Trophoblast cell (in vitro differentiated cells and primary cell): ENCODE data around the gene ZFHX2.

Experiments used
- DNase-seq, 2 donors: peaks; one replicate each; pipeline ENCODE4 v3.0.0-alpha.2; 2016
- H2AFZ ChIP-seq: 2 replicates; pipeline ENCODE4 v1.6.1; 2013; ENCODE audit warnings: low read length, moderate library complexity, mild to moderate bottlenecking; ENCODE audit not compliant: insufficient read depth, poor library complexity
- H2AK5ac ChIP-seq: 2 replicates; pipeline ENCODE4 v1.6.1; 2013; ENCODE audit warnings: mild to moderate bottlenecking, low read length
- H2BK120ac ChIP-seq: 2 replicates; pipeline ENCODE4 v1.6.1; 2013; ENCODE audit warnings: low read length, mild to moderate bottlenecking, moderate library complexity; ENCODE audit not compliant: insufficient read depth, poor library complexity
- H2BK12ac ChIP-seq: 2 replicates; pipeline ENCODE4 v1.6.1; 2013; ENCODE audit warnings: mild to moderate bottlenecking, low read length, moderate library complexity
- H2BK5ac ChIP-seq: 2 replicates; pipeline ENCODE4 v1.6.1; 2013; ENCODE audit warnings: low read length, low read depth, moderate library complexity, mild to moderate bottlenecking; ENCODE audit not compliant: poor library complexity
- H3K14ac ChIP-seq: 2 replicates; pipeline ENCODE4 v1.6.1; 2013; ENCODE audit warnings: mild to moderate bottlenecking, low read length
- H3K18ac ChIP-seq: 2 replicates; pipeline ENCODE4 v1.6.1; 2013; ENCODE audit warnings: mild to moderate bottlenecking, low read length
- H3K23ac ChIP-seq: 2 replicates; pipeline ENCODE4 v1.6.1; 2013; ENCODE audit warnings: low read length
- H3K27ac ChIP-seq: 2 replicates; pipeline ENCODE4 v1.5.1; 2013; ENCODE audit warnings: low read depth, mild to moderate bottlenecking, inconsistent platforms, low read length, moderate library complexity
- H3K27me3 ChIP-seq: 2 replicates; pipeline ENCODE4 v1.6.1; 2013; ENCODE audit warnings: inconsistent platforms, mild to moderate bottlenecking, low read length, moderate library complexity; ENCODE audit not compliant: insufficient read depth
- H3K36me3 ChIP-seq, 2 experiments: 1 replicate in 1 of 2; 2 replicates in 1 of 2; pipeline ENCODE4 v1.6.1; 2013; ENCODE audit warnings: low read length in 2 of 2, mild to moderate bottlenecking in 2 of 2, moderate library complexity in 1 of 2; ENCODE audit not compliant: insufficient read depth in 2 of 2, control insufficient read depth in 1 of 2
- H3K4ac ChIP-seq: 2 replicates; pipeline ENCODE4 v1.6.1; 2013; ENCODE audit warnings: low read depth, mild to moderate bottlenecking, low read length, moderate library complexity
- H3K4me1 ChIP-seq, 2 experiments: 1 replicate in 1 of 2; 2 replicates in 1 of 2; pipeline ENCODE4 v1.6.1; 2013; ENCODE audit warnings: low read length in 2 of 2, mild to moderate bottlenecking in 2 of 2, moderate library complexity in 1 of 2; ENCODE audit not compliant: insufficient read depth in 2 of 2, control insufficient read depth in 1 of 2
- H3K4me2 ChIP-seq: 2 replicates; pipeline ENCODE4 v1.6.1; 2013; ENCODE audit warnings: inconsistent platforms, mild to moderate bottlenecking, low read length, moderate library complexity
- H3K4me3 ChIP-seq: 2 replicates; pipeline ENCODE4 v1.5.1; 2013; ENCODE audit warnings: mild to moderate bottlenecking, low read depth, low read length, inconsistent platforms
- H3K79me1 ChIP-seq: one replicate; pipeline ENCODE4 v1.6.1; 2013; ENCODE audit warnings: low read length
- H3K79me2 ChIP-seq: 2 replicates; pipeline ENCODE4 v1.6.1; 2013; ENCODE audit warnings: low read length, mild to moderate bottlenecking; ENCODE audit not compliant: control insufficient read depth, insufficient read depth, poor library complexity
- H3K9ac ChIP-seq: 2 replicates; pipeline ENCODE4 v1.6.1; 2013; ENCODE audit warnings: mild to moderate bottlenecking, low read length
- H3K9me3 ChIP-seq: 2 replicates; pipeline ENCODE4 v1.6.1; 2013; ENCODE audit warnings: low read depth, mild to moderate bottlenecking, control low read depth, inconsistent platforms, low read length; ENCODE audit not compliant: insufficient read depth
- H4K12ac ChIP-seq: 2 replicates; pipeline ENCODE4 v1.6.1; 2013; ENCODE audit warnings: low read depth, mild to moderate bottlenecking, low read length, moderate library complexity
- H4K8ac ChIP-seq: 2 replicates; pipeline ENCODE4 v1.6.1; 2013; ENCODE audit warnings: low read depth, mild to moderate bottlenecking, low read length, moderate library complexity
- H4K91ac ChIP-seq: one replicate; pipeline ENCODE4 v1.6.1; 2013; ENCODE audit warnings: low read depth, mild to moderate bottlenecking, low read length, moderate library complexity
- WGBS: extraction: QIAGEN DNeasy Blood & Tissue Kit; methylation state at CpG from one replicate; pipeline ENCODE4 v1.1.7; 2013; ENCODE audit warnings: missing lambda C conversion rate; ENCODE audit not compliant: insufficient read length, insufficient coverage; ENCODE audit errors: extremely low coverage; 5-methylcytosine and 5-hydroxymethylcytosine counted together

Gene ZFHX2

DNA sequence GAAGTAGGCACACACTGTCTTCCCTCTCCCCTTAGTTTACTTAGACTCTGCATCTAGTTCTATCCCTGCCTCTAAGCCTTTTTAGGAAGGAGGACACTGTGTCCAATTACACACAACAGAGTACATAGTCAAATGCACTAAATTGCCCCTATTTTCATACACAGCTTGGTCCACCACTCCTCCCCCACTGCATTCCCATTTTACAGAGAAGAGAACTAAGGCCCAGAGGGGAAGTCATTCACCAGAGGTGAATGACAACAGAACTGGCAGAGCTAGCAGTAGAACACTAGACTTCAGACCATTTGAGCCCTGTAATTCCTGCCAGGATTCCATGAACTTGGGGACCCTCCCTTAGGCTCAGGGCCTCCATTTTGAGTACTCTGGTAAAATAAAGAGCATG, 28.2 kb upstream of the ZFHX2 start:
- H2AK5ac ChIP-seq, result no peak overlapping the region
- no peak overlapping the region for H3K4me2 ChIP-seq
- H3K4me1 ChIP-seq, result peaks cover 4 to 5% of the 10 kb centered on the region in 2 experiments
- H3K14ac ChIP-seq, result no peak overlapping the region
- no peak overlapping the region for H3K27ac ChIP-seq
- no peak for DNase-seq
- H3K9me3 ChIP-seq, result peaks cover 18% of the 10 kb centered on the region
- no peaks in the 10 kb centered on the region for H3K36me3 ChIP-seq
- H3K27me3 ChIP-seq, result peaks cover 49% of the 10 kb centered on the region
- H2BK12ac ChIP-seq, result no peak overlapping the region
- no peak overlapping the region for H3K18ac ChIP-seq
- no peak overlapping the region for H2BK120ac ChIP-seq
- no peak overlapping the region for H2AFZ ChIP-seq
- H3K23ac ChIP-seq, result no peak overlapping the region
- no peak overlapping the region for H4K91ac ChIP-seq
- no peak overlapping the region for H2BK5ac ChIP-seq
- no peaks in the 10 kb centered on the region for H3K79me2 ChIP-seq
- H4K12ac ChIP-seq, result no peak overlapping the region
- no peak overlapping the region for H3K4ac ChIP-seq
- H4K8ac ChIP-seq, result no peak overlapping the region
- H3K4me3 ChIP-seq, result no peak overlapping the region
- no peak overlapping the region for H3K9ac ChIP-seq
- H3K79me1 ChIP-seq, result no peaks in the 10 kb centered on the region

DNA sequence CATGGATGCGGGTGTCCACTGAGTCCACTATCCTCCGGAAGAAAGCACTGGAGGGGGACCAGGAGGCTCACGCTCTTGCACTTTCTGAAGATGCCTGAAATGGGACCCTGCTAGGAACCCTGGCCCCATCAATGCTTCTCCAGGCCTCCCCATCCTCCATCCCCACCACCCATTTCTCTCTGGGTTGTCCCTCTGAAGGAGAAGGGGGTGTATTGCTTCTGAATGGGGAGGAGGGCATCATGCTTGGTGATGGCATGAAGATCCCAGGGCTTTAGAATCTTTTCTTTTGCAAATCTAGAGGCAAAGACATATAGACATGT, 27.7 kb upstream of the ZFHX2 start:
- H3K4me1 ChIP-seq, result peaks cover 4 to 5% of the 10 kb centered on the region in 2 experiments
- H3K18ac ChIP-seq, result no peak overlapping the region
- no peak for DNase-seq
- H2AK5ac ChIP-seq, result no peak overlapping the region
- WGBS, result no CpG with 5 or more reads among the region's 3 CpGs
- no peak overlapping the region for H3K9ac ChIP-seq
- H2BK12ac ChIP-seq, result no peak overlapping the region
- no peak overlapping the region for H3K4ac ChIP-seq
- H4K8ac ChIP-seq, result no peak overlapping the region
- H3K23ac ChIP-seq, result no peak overlapping the region
- no peak overlapping the region for H3K14ac ChIP-seq
- H3K79me1 ChIP-seq, result no peaks in the 10 kb centered on the region
- no peak overlapping the region for H4K91ac ChIP-seq
- H4K12ac ChIP-seq, result no peak overlapping the region
- H3K4me3 ChIP-seq, result no peak overlapping the region
- peaks cover 49% of the 10 kb centered on the region for H3K27me3 ChIP-seq
- no peaks in the 10 kb centered on the region for H3K79me2 ChIP-seq
- H3K4me2 ChIP-seq, result no peak overlapping the region
- no peak overlapping the region for H2BK120ac ChIP-seq
- H2AFZ ChIP-seq, result no peak overlapping the region
- H3K9me3 ChIP-seq, result peaks cover 18% of the 10 kb centered on the region
- H2BK5ac ChIP-seq, result no peak overlapping the region
- no peaks in the 10 kb centered on the region for H3K36me3 ChIP-seq
- no peak overlapping the region for H3K27ac ChIP-seq

DNA sequence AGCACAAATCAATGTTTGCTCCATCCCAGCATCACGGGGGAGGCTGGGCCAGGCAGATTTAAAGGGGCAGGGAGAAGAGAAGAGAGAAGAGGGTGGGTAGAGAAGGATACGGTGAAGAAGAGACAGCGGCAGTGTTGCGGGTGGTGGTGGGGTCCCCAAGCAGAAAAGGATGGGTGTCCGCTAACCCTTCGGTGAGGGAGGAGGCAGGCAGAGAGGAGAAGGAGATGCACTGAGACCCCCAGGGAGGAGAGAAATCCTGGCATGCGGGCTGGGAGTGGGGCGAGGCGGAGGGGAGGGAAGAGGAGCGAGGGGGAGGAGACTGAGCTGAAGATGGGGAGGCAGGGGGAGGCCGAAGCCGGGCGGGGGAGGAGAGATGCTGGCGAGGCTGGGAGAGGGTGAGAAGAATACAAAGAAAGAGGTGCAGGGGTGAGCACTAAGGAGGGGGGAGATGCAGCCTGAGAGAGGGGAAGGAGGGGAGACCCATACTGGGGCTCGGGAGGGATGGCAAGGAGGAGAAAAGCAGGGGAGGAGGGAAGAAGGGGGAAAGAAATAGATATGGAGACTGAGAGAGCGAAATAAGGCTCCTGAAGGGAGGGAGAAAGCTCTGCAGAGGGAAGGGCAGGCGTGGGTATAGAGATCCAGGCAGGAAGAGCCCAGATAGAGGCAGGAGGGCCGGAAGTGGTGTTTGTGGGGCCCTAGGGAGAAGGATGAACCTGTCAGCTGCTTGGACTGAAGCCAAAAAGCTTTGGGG, 27.2 kb upstream of the ZFHX2 start, which contains the start of gene JPH4:
Gene JPH4 (minus strand): TSS at position 231 of the 751 bp plus-strand sequence. CDS start 1,337 bp downstream, outside the sequence.
- Histone ChIP-seq H2BK12ac (no peak within 1 kb of the TSS), H3K4me2 (no peak within 1 kb of the TSS), H2BK120ac (no peak within 1 kb of the TSS), H3K18ac (no peak within 1 kb of the TSS), H3K27me3 (peaks cover 49% of the 10 kb centered on the region), H3K4me1 (peaks cover 4 to 5% of the 10 kb centered on the region in 2 experiments), H3K14ac (no peak within 1 kb of the TSS), H3K4ac (no peak within 1 kb of the TSS), H4K8ac (no peak within 1 kb of the TSS), H3K23ac (no peak within 1 kb of the TSS), H3K4me3 (no peak within 1 kb of the TSS), H2BK5ac (no peak within 1 kb of the TSS), H3K79me1 (no peaks in the 10 kb centered on the region), H2AFZ (no peak within 1 kb of the TSS), H3K27ac (no peak within 1 kb of the TSS), H3K36me3 (no peaks in the 10 kb centered on the region), H4K12ac (no peak within 1 kb of the TSS), H2AK5ac (no peak within 1 kb of the TSS), H3K79me2 (no peaks in the 10 kb centered on the region), H4K91ac (no peak within 1 kb of the TSS), H3K9me3 (peaks cover 18% of the 10 kb centered on the region), H3K9ac (no peak within 1 kb of the TSS)
- no CpG with 5 or more reads among the region's 18 CpGs for WGBS
- no peak for DNase-seq

DNA sequence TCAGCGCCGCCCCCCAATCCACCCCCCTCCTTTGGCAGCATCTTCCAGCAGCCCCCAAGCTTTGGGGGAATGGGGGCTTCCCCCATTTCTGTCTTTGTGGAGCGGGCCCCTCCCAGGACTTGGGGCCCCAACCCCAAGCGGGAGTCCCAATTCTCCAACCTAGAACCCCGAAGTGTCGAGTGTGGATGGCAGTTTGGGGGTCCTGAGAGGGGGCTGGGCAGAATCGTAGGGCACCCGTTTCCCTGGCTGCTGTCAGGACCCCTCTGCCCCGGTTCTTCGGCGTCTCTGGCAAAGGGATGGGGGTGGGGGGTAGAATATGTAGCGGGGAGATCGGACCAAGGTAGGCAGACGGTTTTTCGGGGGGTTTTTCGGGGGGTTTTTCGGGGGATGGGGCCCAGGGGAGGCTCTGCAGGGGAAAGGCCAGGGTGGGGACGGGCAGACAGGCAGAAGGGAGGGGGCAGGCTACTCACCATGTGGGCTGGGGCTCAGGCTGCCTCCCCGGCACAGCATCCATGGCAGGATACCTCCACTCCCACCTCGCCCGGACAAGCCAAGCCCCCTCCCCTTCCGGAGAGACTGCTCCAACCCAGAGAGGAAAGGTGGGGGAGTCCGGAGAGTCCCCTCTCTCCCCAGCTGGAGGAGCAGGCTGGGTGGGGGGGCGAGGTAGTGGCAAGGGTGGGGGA, 26.3 kb upstream of the ZFHX2 start:
- no peaks in the 10 kb centered on the region for H3K79me2 ChIP-seq
- no peak overlapping the region for H3K18ac ChIP-seq
- no peak for DNase-seq
- H3K4me3 ChIP-seq, result no peak overlapping the region
- no peak overlapping the region for H3K23ac ChIP-seq
- no peak overlapping the region for H4K12ac ChIP-seq
- H3K4ac ChIP-seq, result no peak overlapping the region
- H2BK12ac ChIP-seq, result no peak overlapping the region
- no peak overlapping the region for H2BK120ac ChIP-seq
- no peak overlapping the region for H2BK5ac ChIP-seq
- no peaks in the 10 kb centered on the region for H3K36me3 ChIP-seq
- no peak overlapping the region for H3K27ac ChIP-seq
- H3K9ac ChIP-seq, result no peak overlapping the region
- peaks cover 49% of the 10 kb centered on the region for H3K27me3 ChIP-seq
- H3K14ac ChIP-seq, result no peak overlapping the region
- no peak overlapping the region for H4K91ac ChIP-seq
- no CpG with 5 or more reads among the region's 24 CpGs for WGBS
- peaks cover 18% of the 10 kb centered on the region for H3K9me3 ChIP-seq
- no peak overlapping the region for H2AK5ac ChIP-seq
- H3K79me1 ChIP-seq, result no peaks in the 10 kb centered on the region
- no peak overlapping the region for H4K8ac ChIP-seq
- H3K4me2 ChIP-seq, result no peak overlapping the region
- H2AFZ ChIP-seq, result no peak overlapping the region
- H3K4me1 ChIP-seq, result peaks cover 4 to 5% of the 10 kb centered on the region in 2 experiments
